MV-4-11 (cell line): Measurements from ENCODE around the gene TMEM126B.

Source experiments
- DNase-seq: peaks from one replicate; lab custom pipeline; 2025; lab: John Stamatoyannopoulos, UW

The TMEM126B gene

DNA sequence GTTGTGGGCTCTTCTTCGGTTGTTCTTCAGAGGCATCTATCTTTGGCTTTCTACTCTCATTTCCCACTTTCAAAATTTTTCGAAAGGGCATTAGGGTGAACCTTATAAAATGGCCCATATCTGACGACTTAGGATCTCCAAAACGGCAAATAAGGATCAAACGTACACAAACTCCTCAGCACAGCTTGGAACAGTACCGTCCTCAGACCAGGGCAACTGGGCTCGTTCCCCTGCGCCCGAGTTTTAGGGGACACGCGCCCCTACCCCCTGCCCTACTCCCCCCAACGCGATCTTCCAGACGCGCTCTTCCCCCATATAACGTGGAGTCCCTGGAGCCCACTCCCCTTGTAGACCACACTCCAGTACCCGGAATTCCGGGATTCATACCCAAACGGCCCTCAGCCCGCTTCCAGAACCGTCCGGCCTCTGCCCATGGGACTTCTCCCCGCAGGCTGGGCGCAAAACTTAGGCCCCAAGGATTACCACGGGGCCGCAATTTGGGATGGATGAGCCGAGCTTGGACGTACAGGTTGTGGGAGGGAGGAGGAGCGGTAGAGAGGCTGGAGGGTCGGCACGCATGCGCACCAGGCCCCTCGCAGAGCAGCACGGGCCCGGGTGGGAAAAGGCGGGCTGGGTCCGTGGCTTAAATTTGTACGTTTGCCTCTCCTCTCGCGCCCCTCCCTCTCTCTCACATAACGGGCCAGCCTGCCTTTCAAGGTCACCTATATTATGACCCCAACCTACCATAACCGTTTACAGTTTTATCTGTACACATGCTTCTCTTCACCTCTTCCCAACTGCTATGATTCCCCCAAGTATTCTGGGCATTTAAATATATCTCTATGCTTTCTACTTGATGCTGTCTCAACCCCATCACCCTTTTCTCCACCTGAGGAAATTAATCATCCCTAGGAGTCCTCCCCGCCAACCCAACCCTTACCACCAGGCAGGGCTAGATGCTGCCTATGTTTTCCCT lies 54.2 kb downstream of the TMEM126B start:
- DNase-seq = peak; percentile 15

DNA sequence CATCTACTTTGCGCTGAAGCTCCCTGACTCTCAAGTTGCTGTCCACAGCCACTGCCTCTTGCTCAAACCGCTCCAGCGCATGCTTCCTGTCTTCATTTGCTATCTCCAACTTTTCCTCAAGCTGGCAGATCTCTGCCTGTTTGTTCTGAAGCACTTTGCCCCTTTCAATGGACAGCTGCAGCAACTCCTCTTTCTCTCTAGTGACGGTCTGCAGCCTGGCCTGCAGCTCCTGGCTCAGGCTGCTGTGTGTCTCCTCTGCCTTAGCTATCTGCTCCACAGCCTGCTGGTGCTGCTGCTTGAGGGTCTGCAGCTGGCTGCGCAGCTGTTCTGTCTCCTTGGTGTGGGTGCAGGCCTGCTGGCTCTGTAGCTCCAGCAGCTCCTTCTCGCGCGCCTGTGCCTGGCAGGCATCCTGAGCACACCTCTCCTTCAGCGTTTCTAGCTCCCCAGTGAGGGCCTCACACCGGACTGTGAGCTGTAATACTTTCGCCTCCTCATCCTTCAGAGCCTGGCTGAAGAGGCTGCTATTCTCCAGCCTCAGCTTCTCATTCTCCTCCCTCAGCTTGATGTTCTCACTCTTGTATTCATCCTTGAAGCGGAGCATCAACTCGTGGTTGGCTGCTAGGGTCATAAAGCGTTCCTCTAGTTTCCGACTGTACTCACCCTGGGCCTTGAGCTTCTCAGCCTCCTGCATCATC lies 56.9 kb downstream of the TMEM126B start:
- no peak for DNase-seq

DNA sequence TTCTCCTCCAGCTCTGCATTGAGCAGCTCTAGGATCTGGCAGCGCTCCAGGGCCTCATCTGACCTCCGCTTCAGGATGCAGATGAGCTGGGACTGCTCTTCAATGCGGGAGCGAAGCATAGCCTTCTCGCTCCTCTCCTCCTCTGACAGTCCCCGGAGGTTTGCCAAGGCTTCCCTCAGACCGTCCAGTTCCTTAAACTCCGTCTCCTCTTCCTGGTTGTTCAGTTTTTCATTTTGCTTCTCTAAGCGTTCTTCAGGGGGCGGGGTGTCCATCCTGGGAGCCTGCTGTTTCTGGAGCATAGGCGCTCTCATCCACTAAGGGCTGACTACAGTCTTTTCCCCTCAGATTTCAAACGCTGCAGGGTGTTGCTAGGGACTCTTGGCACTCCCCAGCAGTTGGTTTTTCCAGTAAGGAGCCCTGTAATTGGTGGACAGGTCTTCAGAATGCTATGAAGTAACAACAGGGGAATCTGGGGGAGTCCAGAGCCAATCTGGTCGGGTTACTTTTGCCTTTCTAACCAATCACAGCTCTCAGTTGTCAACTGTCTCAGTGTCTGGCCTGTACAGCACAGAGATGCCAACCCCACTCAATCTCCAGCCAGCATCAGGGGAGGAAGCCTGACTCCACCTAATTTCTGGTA lies 57.5 kb downstream of the TMEM126B start, which contains the start of gene CCDC89:
TSS of gene CCDC89 (minus strand) at position 376 of the 640 bp plus-strand sequence. CDS start at position 311, 65 bp downstream.
- DNase-seq = no peak
